GM19023 (cell line): Measurements from ENCODE around the gene IL18BP.

Source experiments
- ATAC-seq: cut with Tn5 transposase; IDR thresholded peaks from one replicate; pipeline ENCODE4 v1.9.1; 2021; ENCODE audit warnings: mild to moderate bottlenecking, moderate library complexity; ENCODE audit not compliant: unreplicated experiment

Gene IL18BP

DNA sequence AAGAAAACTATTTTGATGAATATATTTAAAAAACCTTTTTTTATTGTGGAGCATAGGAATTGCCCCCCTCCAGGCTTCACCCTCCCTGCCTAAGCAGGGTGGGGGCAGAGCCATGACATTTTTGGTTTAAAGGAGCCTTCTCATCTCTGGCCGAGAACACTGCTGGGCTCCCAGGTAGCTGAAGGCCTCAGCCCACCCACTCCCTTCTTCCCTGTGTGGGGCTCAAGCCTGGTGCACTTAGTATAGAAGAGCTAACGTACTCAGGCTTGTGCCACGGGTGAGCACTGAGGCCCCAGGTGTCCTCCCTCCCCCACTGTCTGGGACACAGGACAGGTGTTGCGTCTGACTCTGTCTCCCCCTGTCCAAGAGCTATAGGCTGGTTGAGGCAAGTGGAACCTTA, 2.2 kb upstream of the IL18BP start:
- ATAC-seq: no peak

GRCh38 chr11:71996946-71997345, 1.8 kb upstream of the IL18BP start:
- no peak for ATAC-seq

DNA sequence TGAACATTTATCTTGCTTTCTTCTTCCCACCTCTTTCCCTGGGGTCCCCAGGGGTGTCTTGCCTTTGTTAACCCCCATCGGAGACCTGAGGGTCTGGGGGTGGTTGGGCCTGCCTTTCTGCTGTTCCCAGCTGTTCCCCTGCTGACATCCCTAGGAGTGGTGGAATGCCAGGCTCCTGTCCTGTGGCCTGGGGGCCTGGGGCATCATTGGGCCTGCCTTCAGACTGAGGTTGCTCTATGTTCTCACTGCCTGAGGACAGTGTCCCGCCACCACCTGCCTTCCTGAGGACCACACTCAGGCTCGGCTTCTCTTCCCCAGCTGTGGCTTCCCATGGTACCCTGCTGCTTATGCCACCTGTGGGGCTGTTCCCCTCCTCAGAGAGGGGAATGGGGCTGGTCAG, 1.1 kb upstream of the IL18BP start:
- ATAC-seq: no peak

GRCh38 chr11:71998061-71998460, 648 bp upstream of the IL18BP start:
- ATAC-seq: no peak

GRCh38 chr11:71999362-71999761, 653 bp downstream of the IL18BP start:
- no peak for ATAC-seq

DNA sequence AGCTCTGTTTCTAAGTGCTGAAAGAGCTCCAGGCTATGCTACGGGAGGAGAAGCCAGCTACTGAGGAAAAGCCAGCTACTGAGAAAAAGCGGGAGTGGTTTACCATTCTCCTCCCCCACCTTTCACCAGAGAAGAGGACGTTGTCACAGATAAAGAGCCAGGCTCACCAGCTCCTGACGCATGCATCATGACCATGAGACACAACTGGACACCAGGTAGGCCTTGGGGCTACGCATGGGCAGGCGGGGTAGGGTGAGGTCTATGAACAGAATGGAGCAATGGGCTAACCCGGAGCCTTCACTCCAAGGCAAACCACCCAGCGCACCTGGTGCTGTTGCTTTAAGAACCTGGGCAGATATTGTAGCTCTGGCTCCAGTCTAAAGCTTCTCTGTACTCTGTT, 1.1 kb downstream of the IL18BP start:
- ATAC-seq: no peak

DNA sequence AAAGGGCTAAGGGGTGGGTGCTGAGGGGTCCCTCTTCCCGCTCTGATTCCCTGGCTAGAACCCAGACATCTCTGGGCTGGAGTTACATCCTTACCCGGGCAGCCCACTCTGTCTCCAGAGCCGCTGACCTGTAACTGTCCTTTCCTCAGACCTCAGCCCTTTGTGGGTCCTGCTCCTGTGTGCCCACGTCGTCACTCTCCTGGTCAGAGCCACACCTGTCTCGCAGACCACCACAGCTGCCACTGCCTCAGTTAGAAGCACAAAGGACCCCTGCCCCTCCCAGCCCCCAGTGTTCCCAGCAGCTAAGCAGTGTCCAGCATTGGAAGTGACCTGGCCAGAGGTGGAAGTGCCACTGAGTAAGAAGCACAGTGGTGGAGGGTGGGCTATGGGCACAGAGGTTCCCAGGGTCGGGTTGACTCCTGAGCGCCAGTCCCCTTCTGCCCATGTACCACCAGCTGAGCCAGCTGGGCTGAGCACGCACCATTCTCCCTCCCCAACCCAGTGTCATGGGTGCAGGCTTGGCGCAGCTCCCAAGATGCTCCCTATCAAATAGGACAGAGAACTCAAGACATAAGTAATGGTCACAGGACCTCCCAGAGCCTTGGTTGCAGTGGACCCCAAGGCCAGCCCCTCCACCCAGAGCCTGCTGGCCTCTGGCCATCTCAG, 1.6 kb downstream of the IL18BP start:
- ATAC-seq: no peak

- no peak for ATAC-seq
Measured at GRCh38 chr11:72001285-72001684, 2.6 kb downstream of the IL18BP start.

DNA sequence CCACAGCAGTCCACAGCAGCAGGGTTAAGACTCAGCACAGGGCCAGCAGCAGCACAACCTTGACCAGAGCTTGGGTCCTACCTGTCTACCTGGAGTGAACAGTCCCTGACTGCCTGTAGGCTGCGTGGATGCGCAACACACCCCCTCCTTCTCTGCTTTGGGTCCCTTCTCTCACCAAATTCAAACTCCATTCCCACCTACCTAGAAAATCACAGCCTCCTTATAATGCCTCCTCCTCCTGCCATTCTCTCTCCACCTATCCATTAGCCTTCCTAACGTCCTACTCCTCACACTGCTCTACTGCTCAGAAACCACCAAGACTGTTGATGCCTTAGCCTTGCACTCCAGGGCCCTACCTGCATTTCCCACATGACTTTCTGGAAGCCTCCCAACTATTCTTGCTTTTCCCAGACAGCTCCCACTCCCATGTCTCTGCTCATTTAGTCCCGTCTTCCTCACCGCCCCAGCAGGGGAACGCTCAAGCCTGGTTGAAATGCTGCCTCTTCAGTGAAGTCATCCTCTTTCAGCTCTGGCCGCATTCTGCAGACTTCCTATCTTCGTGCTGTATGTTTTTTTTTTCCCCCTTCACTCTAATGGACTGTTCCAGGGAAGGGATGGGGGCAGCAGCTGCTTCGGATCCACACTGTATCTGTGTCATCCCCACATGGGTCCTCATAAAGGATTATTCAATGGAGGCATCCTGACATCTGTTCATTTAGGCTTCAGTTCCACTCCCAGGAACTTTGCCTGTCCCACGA, 3.3 kb downstream of the IL18BP start:
- ATAC-seq: no peak

GRCh38 chr11:72002841-72003775, 4.4 kb downstream of the IL18BP start:
- ATAC-seq: no peak

- ATAC-seq: no peak
Measured at GRCh38 chr11:72003776-72004171, 5.1 kb downstream of the IL18BP start.

DNA sequence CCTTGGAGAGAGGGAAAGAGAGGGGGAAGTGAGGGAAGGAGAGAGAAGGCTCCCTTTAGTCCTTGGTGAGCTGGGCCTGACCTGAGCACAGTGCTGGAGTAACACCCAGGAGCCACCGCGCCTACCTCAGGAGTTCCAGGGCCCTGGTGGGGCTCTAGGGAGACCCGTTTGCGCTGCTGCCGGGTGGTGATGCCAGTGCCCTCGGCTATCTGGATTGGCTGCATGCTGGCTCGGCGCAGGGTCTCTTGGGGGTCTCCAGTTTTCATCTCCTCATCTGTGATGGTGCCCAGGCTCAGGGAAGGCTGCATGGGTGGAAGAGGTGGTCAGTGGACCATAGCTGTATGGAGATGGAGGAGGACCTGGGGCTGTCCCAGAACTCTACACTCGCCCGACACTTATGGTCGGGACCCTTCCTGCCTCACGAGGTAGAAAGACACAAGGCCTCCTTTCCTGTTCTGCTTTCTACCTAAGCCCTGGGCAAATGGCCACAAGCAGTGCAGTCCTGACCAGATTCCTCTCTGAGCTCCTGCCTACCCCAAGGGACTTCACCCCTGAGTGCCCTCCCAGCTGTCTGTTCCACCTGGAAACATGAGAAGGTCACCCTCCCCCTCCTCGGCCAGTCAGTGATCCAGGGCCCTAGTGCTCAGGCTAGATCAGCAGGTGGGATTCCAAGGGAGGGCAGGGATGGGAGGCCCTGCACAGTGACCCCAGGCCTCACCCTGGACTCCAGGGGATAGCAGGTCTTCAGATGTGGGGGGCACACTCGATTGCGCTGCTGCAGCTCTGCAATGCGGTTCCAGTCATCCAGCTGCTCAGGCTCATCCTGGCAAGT, 6.0 kb downstream of the IL18BP start:
- ATAC-seq: no peak

DNA sequence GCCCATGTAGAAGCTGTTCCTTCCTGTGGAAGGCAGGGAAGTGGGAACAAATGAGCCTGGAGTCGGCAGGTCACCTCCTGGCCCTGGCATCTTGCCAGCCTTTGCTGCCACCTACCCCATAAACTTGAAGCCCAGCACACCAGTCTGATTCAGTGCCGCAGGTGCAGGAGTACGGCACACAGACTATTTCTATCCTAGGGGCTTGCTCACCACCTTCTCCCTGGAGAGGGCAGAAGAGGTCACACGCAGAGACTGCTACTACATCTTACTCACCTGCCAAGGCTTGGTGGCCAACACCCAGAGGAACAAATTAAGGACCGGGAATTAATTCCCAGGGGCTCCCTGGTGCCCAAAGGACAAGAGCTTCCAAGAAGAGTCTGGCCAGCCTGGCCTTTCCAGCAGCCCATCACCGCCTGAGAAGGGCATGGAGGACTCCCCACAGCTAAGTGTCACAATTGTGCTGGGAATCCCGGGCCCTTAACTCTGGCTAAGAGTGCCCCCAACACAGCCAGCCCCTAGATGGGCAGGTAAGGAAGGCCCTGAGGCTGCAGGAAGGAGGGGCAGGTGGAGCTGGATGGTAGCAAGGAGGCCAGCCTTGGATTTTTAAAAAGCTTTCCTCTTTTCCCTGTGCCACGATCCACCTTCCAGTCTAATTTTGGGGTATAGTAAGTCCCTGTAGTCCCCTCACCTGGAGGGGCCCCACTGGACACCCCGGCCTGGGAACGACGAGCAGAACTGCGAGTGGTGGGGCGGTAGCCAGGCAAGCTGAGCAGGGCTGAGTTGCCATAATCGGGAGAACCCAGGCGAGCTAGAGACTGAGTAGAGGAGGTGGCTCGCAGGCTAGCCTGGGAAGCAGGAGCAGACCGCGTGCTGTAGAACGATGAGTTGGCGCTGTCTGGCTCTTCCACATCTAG, 6.9 kb downstream of the IL18BP start:
- ATAC-seq: no peak

DNA sequence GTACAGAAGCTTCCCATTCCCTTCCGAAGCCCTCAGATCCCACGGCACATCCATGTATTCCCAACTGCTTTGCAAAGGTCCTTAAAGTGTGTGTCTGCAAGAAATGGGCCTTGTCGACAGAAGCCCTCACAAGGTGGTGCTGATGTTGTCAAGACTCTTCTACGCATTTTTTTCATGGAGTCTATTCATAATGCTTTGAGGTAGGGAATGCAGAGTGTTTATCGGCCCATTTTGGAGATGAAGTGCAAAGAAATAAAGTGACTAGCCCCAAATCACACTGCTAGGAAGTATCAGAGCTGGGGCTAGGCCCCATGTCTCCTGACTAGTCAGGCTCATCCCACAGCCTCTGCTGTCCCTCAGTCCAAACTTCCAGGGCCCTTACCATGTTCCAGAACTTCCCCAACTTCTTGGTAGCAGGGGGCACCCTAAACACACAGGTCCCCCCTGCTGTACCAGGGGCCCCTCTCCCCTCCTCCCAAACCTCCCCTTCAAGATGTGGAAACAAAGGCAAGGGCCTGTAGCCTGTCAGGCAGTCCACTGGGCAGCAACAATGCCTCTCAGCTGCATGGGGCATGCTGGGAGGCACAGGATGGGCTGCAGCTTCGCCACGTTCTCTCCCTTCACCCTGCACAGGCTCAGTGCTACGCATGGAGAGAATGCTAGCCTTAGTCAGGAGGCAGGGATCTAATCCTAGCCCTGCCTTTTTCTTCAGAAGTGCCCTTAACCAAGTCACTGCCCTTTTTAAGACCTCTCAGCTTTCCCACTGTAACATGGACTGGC, 7.8 kb downstream of the IL18BP start:
- no peak for ATAC-seq

- ATAC-seq: no peak
Measured at GRCh38 chr11:72007089-72007476, 8.4 kb downstream of the IL18BP start.

- ATAC-seq: no peak
Measured at GRCh38 chr11:72007587-72007986, 8.9 kb downstream of the IL18BP start.

- ATAC-seq: no peak
Measured at GRCh38 chr11:72008728-72009127, 10.0 kb downstream of the IL18BP start.

DNA sequence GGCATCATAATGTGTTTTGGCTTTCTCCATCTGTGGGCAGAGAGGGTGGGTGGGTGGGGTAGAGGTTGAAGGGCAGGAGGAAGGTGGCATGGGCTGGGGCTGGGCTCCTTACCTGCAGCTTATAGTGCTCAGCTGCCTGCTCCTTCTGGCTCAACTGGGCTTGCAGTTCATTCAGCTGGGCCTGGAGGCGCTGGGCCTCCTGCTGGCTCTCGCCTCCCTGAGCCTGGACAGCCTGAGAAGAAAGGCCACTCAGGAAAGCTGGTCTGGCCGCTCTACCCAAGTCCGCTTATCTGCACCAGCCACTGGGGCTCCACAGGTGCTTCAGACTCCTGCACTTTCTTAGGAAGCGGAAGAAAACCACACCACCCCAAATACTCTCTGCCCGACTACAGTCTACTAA, 10.4 kb downstream of the IL18BP start:
- no peak for ATAC-seq
